Frontal cortex (tissue), 4 donors: Measurements from ENCODE around the gene LNPEP. TPM values are rescaled to one million over a fixed set of nuclear protein-coding genes. Genes with fewer than 3 reads are reported as not detected.
A peak's percentile ranks its signal among the peaks of the same experiment; 100 is the strongest.

ENCODE experiments used
- DNase-seq, 2 donors: peaks; one replicate each; pipeline ENCODE4 v3.0.0; 2012; ENCODE audit warnings: low spot score in 2 of 2
- FAIRE-seq: peaks from 2 replicates; lab custom pipeline; 2012; peaks lifted over from hg19 to GRCh38; lab: Jason Lieb, UNC
- total RNA-seq: library from RNA; depleted of rRNA; stranded (reverse); fragments of >200 nt; gene quantifications from one replicate; pipeline ENCODE4 v1.2.3, GENCODE V29; 2014
- donor health status: control.
- donor health status: control.
- donor health status: control.

The LNPEP gene
- total RNA-seq = 49.7 TPM

DNA sequence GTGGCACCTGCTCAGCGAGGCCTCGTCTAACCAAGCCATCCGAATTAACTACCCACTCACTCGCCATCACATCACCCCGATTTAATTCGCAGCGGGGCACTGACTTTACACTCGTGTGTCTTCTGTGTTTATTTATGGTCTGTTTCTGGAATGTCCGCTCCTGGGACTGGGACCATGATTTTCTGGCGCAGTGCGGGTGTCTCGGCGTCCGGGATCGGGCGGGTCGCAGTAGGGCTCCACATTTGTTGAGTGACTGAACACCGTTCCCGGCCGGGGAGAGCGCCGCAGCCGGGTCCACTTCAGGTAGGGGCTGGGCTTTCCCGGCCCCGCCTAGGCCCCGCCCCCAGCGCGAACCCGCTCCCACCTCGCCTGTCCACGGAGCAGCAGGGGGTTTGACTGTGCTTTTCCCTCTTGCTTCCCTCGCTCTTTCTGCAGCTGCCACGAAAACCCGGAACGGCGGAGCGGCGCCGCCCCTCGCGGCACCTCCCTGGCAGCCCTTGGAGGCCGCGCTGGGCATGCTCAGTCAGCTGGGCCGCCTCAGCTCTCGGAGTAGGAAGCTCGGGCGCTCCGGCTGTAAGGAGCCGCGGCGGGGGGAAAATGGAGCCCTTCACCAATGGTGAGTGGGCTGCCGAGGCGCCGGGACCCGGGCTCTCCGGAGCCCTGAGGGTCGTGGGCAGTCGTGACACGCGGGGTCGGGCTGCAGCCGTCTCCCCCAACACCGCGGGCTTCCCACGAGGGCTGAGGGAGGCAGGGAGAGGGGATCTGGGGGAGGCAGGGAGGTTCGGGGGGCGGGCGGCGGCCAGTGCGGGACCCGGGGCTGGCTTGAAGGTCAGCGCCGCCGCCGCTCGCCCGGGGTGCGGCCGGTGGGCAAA is at the start of gene LNPEP:
TSS of gene LNPEP (plus strand) at position 522 of the 872 bp plus-strand sequence. CDS start at position 598, 76 bp downstream.
- peak; percentile 79 to 86 for DNase-seq
- FAIRE-seq = no peak

- no peak for FAIRE-seq
These were observed 42.5 kb upstream of the LNPEP start for GRCh38 chr5:96893342-96893741.

DNA sequence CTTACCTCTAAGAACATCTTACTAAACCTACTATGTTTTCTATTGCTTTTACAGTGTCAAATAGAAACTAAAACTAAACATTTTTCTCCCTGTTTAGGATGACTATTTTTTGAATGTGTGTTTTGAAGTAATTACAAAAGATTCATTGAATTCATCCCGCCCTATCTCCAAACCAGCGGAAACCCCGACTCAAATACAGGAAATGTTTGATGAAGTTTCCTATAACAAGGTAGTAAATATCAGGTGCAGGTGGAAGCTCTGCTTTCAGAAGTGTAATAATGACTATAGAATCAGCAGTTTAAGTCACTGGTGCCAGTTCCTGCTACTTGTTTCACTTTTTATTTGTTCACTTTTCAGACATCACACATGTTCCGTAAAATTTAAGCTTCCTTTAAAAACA is 39.6 kb upstream of the LNPEP start:
- FAIRE-seq (no peak), DNase-seq (no peak)

More at GRCh38 chr5:96893342-96893741, 42.5 kb upstream of the LNPEP start:
- no peak for DNase-seq

DNA sequence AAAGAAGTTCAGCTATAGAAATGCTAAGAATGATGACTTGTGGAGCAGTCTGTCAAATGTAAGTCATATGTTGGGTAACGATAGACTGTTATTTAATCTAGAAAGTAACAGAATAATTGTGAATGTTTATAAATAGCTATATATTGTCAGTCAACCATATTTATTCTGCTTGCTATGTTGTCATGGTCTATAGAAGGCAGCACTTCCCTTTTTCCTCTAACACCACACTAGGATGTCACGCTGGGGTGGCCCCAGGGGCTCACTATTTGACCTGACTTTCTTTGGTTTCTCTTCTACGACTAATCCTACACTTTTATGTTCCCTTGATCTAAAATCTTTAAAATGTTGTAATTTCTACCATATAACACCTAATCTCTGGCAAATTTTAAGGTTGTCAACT is 39.1 kb upstream of the LNPEP start:
- DNase-seq (no peak), FAIRE-seq (no peak)

DNA sequence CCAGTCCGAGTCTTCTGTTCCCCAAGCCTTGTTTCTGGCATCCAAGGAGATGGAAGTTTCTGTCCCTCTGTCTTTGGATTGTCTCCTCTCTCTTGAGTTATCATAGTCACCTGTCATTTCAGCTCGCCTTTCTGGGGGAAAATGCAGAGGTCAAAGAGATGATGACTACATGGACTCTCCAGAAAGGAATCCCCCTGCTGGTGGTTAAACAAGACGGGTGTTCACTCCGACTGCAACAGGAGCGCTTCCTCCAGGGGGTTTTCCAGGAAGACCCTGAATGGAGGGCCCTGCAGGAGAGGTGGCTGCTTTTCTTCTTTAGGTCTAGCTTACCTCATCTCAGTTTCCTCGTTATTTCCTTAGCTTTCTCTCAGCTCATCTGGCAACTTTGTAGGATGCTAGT is 34.5 kb upstream of the LNPEP start:
- FAIRE-seq (no peak), DNase-seq (no peak)

DNA sequence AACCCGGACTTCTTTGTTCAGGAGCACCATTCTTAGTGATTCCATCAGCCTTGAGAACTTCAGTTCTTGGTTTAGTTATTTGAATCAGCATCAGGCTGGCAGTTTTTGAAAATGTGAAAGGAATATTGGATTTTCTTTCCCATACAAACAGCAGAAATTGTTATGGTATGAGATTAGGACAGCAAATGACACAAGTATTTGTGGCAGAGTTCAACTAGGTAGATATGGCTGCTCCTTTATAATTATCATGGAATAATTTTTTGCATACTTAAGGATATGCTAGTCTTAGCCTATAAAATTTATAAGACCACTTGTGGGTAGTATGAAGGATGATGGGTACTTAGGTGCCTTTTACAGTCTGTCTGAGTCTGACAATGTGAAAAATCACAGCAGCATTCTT is 34.0 kb upstream of the LNPEP start:
- FAIRE-seq (no peak), DNase-seq (no peak)

GRCh38 chr5:96902876-96903275 is 33.0 kb upstream of the LNPEP start:
- FAIRE-seq = no peak
- DNase-seq = no peak

DNA sequence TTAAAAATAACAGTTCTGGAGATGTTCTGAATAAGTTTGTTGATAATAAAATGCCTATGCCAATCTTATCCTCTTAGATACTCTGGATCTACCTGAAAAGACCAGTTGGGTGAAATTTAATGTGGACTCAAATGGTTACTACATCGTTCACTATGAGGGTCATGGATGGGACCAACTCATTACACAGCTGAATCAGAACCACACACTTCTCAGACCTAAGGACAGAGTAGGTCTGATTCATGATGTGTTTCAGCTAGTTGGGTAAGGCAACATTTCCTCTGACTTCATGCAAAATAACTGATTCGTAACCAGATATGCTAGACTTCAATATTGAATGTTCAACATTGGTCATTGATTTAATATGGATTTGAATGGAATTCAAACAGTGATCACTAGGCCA is 32.6 kb upstream of the LNPEP start:
- DNase-seq = no peak
- FAIRE-seq = no peak

- no peak for FAIRE-seq
- no peak for DNase-seq
These were observed 31.6 kb upstream of the LNPEP start for GRCh38 chr5:96904054-96904931.

DNA sequence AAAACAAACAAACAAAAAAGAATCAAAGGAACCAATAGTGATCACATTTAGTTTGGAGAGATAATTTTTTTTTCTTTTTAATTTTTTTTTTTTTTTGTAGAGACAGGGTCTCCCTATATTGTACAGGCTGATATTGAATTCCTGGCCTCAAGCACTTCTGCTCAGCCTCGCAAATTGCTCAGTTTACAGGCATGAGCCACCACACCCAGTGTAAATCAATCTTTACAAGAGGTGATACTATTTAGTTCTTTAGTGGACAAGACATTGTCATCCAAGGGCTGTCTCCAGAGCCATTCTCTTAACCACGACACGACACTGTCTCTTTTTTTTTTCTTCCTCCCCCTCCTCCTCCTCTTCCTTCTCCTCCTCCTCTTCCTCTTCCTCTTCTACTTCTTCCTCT is 30.0 kb upstream of the LNPEP start:
- no peak for DNase-seq
- no peak for FAIRE-seq

DNA sequence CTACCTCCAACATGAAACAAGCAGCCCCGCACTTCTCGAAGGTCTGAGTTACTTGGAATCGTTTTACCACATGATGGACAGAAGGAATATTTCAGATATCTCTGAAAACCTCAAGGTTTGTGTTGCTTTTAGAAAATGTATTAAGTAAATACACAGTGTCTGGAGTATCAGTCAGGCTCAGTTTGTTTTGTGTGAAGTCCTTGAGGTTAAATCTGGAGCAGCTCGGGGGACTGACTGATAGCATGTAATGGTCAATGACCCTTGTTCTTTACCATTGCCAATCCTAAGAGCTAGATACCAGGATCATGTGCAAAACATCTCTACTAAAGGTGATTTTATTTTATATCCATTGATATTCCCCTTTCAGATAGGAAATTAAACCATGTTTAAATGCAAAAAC is 26.9 kb upstream of the LNPEP start:
- no peak for FAIRE-seq
- no peak for DNase-seq

GRCh38 chr5:96909435-96909834 is 26.4 kb upstream of the LNPEP start:
- FAIRE-seq = no peak
- DNase-seq = no peak

- FAIRE-seq (no peak), DNase-seq (no peak)
These were observed 24.7 kb upstream of the LNPEP start for GRCh38 chr5:96911139-96911538.

- DNase-seq (no peak), FAIRE-seq (no peak)
These were observed 22.6 kb upstream of the LNPEP start for GRCh38 chr5:96913233-96913632.

DNA sequence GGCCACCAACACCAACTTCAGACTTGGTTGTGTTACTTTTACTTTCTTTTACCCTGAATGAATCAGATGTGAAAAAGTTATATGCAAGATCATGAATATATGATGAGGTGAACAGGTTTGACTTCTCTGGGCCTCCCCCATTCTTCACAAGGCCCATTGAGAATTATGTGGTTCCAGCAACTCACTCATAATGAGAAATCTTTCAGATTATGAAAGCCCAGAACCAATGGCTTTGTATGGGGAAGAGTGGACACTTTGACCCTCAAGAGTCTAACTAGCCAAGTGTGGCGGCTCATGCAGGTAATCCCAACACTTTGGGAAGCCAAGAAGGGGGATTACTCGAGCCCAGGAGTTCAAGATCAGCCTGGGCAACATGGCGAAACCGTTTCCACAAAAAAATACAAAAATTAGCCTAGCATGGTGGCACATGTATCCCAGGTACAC is 16.1 kb upstream of the LNPEP start:
- DNase-seq = no peak
- FAIRE-seq = no peak

GRCh38 chr5:96920744-96921355 is 15.0 kb upstream of the LNPEP start:
- DNase-seq (no peak), FAIRE-seq (no peak)

GRCh38 chr5:96922499-96923244 is 13.2 kb upstream of the LNPEP start:
- no peak for FAIRE-seq
- DNase-seq = no peak

GRCh38 chr5:96924016-96924443 is 11.8 kb upstream of the LNPEP start:
- FAIRE-seq (no peak), DNase-seq (no peak)

DNA sequence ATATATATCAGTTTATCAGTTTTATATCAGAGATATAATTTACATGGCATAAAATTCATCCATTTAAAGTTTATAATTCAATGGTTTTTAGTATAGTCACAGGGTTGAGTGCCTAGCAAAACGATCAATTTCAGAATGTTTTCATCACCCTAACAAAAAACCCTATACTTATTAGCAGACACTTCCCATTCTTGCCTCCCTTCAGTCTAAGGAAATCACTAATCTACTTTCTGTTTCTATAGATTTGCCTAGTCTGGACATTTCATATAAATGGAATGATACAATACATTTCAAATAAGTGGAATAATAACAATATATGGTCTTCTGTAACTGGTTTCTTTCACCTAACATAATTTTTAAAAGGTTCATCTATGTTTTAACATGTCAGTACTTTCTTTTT is 9.6 kb upstream of the LNPEP start:
- FAIRE-seq (no peak), DNase-seq (no peak)

DNA sequence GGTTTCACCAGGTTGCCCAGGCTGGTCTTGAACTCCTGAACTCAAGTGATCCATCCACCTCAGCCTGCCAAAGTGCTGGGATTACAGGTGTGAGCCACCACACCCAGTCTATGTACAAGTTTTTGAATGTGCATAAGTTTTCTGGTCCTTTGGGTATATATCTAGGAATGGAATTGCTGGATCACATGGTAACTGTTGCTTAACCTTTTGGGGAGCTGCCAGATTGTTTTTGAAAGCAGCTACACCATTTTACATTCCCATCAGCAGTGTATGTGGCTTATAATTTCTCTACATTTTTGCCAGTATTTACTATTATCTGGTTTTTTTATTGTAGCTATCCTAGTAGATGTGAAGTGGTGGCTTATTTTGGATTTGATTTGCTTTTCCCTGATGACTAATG is 8.9 kb upstream of the LNPEP start:
- DNase-seq (no peak), FAIRE-seq (no peak)
